ENCODE measurements around the gene RASGRF2. TPM values are rescaled to one million over a fixed set of nuclear protein-coding genes. Genes with fewer than 3 reads are reported as not detected.
A peak's percentile ranks its signal among the peaks of the same experiment; 100 is the strongest.

RASGRF2 gene
- total and polyA plus RNA-seq, 3 experiments from 2014 or later: 11.1 to 13.5 (median 13.4) TPM

DNA sequence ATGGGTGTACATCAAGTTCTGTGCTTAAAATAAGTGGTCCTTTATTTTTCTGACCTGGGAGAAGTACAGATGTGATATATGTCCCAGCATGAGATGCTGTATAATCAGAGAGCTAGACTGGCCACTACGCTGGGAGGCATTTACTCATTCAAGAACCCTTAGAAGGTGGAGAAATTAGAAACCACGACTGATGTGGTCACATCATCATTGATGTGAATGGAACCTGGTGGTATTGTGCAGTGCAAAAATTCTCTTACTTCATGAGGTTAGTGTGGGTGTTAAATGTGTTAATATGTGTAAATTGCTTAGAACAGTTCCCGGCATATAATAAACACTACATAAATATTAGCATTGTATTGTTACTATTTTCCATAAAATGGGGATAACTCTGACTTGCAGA is 203.5 kb downstream of the RASGRF2 start:
- no peak overlapping the region for H3K4me3 ChIP-seq (ENCODE audit: low read length)
- Mint-ChIP-seq H3K27me3 (peaks cover 0 to 3% of the 10 kb centered on the region in 2 donors), H3K27ac (peak overlapping the region in 2 of 8 donors; percentile 15 to 19), H3K4me1 (peaks cover 0 to 6% (median 0%) of the 10 kb centered on the region in 3 donors), H3K36me3 (peaks cover 0 to 23% (median 3%) of the 10 kb centered on the region in 3 donors), H3K4me3 (no peak overlapping the region), H3K9me3 (no peaks in the 10 kb centered on the region)
- DNase-seq: no peak
- H3K27me3 ChIP-seq (ENCODE audit: insufficient read depth, low read length, poor library complexity, severe bottlenecking): no peaks in the 10 kb centered on the region
- no peaks in the 10 kb centered on the region for H3K4me1 ChIP-seq (ENCODE audit: insufficient read depth, low read length)
- no peak overlapping the region for H3K27ac ChIP-seq (ENCODE audit: low read depth, low read length)
- POLR2A ChIA-PET: no interaction called here
- CTCF ChIA-PET: interaction anchor here (1.2 to 1.9 kb wide), 2 partner anchors 11 to 476 kb away, joined by 3 to 5 read pairs; no protein-coding TSS in a partner anchor
- H3K9me3 ChIP-seq (ENCODE audit: low read length): no peaks in the 10 kb centered on the region
- H3K36me3 ChIP-seq (ENCODE audit: insufficient read depth, low read length): no peaks in the 10 kb centered on the region

DNA sequence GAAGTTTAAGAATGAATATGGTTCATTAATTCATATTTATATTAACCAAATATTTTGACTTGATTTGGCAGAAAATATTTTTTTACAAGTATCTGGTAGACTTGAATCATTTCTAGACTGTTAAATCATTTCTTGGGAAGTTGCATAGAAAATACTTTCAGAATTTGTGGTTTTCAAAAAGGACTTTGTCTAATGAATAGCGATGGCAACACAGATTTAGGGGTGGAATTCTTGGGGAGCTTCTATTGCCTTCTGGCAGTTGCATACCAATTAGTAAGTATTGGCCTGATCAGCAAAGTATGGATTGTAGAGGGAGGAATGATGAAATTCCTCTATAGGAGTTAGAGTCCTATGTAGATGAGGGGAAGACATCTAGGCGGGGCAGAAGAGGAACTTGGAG is 204.3 kb downstream of the RASGRF2 start:
- Mint-ChIP-seq H3K4me3 (no peak overlapping the region), H3K4me1 (peaks cover 0 to 6% (median 0%) of the 10 kb centered on the region in 3 donors), H3K36me3 (peaks cover under 1 to 29% (median 3%) of the 10 kb centered on the region in 3 donors), H3K27ac (peak overlapping the region in 1 of 8 donors; percentile 51), H3K9me3 (no peaks in the 10 kb centered on the region), H3K27me3 (peaks cover 0 to 3% of the 10 kb centered on the region in 2 donors)
- ChIA-PET CTCF (interaction anchor here (1.2 to 1.9 kb wide), 2 partner anchors 12 to 477 kb away, joined by 3 to 5 read pairs; no protein-coding TSS in a partner anchor), POLR2A (no interaction called here)
- DNase-seq: no peak
- no peak overlapping the region for H3K4me3 ChIP-seq (ENCODE audit: low read length)
- no peaks in the 10 kb centered on the region for H3K36me3 ChIP-seq (ENCODE audit: insufficient read depth, low read length)
- H3K27ac ChIP-seq (ENCODE audit: low read depth, low read length): no peak overlapping the region
- H3K27me3 ChIP-seq (ENCODE audit: insufficient read depth, low read length, poor library complexity, severe bottlenecking): no peaks in the 10 kb centered on the region
- no peaks in the 10 kb centered on the region for H3K4me1 ChIP-seq (ENCODE audit: insufficient read depth, low read length)
- H3K9me3 ChIP-seq (ENCODE audit: low read length): no peaks in the 10 kb centered on the region

DNA sequence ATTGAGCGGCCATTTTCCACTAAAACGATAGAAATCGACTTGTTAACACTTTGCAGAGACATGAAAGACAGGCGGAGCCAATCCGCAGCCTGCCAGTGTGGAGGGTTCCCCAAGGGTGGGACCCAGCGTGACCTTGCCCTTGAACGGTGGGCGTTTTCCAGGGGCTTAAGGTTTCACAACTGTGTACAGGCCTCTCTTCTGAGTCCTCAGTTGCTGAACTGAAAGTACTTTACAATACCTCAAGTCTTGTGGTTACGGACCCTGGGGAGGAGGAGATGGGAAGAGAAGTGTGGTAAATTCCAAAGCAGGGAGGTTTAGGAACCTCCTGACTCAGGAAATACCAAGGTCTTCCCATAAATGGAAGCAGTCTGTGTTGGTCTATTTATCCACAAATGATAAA is 204.8 kb downstream of the RASGRF2 start:
- Histone ChIP-seq H3K4me3 (ENCODE audit: low read length) (no peak overlapping the region), H3K27me3 (ENCODE audit: insufficient read depth, low read length, poor library complexity, severe bottlenecking) (no peaks in the 10 kb centered on the region), H3K36me3 (ENCODE audit: insufficient read depth, low read length) (no peaks in the 10 kb centered on the region), H3K9me3 (ENCODE audit: low read length) (no peaks in the 10 kb centered on the region), H3K27ac (ENCODE audit: low read depth, low read length) (no peak overlapping the region), H3K4me1 (ENCODE audit: insufficient read depth, low read length) (no peaks in the 10 kb centered on the region)
- no peak for DNase-seq
- Mint-ChIP-seq H3K27ac (peak overlapping the region in 1 of 8 donors; percentile 51), H3K36me3 (peaks cover 4 to 29% (median 7%) of the 10 kb centered on the region in 3 donors), H3K27me3 (peaks cover 0 to 3% of the 10 kb centered on the region in 2 donors), H3K4me3 (no peak overlapping the region), H3K4me1 (peaks cover 0 to 6% (median 0%) of the 10 kb centered on the region in 3 donors), H3K9me3 (no peaks in the 10 kb centered on the region)
- POLR2A ChIA-PET: no interaction called here
- CTCF ChIA-PET: no interaction called here

DNA sequence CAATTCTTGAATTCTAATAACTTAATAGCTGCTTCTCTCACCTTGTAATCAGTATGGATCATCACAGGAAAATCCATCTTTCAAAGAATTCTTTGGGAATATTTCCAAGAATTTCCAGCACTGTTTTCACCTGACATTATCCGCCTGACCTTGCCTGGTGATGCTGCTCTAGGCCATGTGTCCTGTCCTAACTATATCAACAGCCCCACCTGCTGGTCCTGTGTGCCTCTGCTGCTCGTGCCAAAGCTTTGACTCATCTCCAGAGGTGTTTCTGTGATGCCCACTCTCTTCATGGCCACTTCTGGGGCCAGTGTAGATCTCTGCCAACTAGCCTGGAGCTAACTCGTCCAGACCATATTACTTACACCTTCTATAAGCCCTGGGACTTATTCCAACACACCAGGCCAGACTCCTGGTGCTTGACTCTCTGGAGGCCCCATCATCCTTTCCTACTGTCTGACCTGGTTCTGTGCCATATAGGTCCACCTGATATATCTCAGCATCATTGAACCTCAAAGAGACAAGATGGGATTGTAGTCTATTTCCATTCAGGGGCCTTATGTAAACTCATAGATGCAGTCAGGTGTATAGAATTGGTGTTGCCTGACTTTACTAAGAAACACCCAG is 205.4 kb downstream of the RASGRF2 start:
- peaks cover 4 to 35% (median 13%) of the 10 kb centered on the region in 3 donors for H3K36me3 Mint-ChIP-seq
- Histone ChIP-seq H3K27me3 (ENCODE audit: insufficient read depth, low read length, poor library complexity, severe bottlenecking) (no peaks in the 10 kb centered on the region), H3K27ac (ENCODE audit: low read depth, low read length) (no peak overlapping the region), H3K9me3 (ENCODE audit: low read length) (no peaks in the 10 kb centered on the region), H3K36me3 (ENCODE audit: insufficient read depth, low read length) (no peaks in the 10 kb centered on the region), H3K4me1 (ENCODE audit: insufficient read depth, low read length) (no peaks in the 10 kb centered on the region), H3K4me3 (ENCODE audit: low read length) (no peak overlapping the region)
- ChIA-PET CTCF (interaction anchor here (0.6 kb wide), 1 partner anchor 197 kb away, joined by 3 read pairs; no protein-coding TSS in a partner anchor), POLR2A (no interaction called here)
- peak; percentile 20 to 66 (median 23) for DNase-seq
- no peaks in the 10 kb centered on the region for H3K9me3 Mint-ChIP-seq
- no peak overlapping the region for H3K4me3 Mint-ChIP-seq
- peak overlapping the region in 2 of 8 donors; percentile 24 to 61 for H3K27ac Mint-ChIP-seq
- peaks cover 0 to 6% (median 0%) of the 10 kb centered on the region in 3 donors for H3K4me1 Mint-ChIP-seq
- peaks cover 0 to 3% of the 10 kb centered on the region in 2 donors for H3K27me3 Mint-ChIP-seq

DNA sequence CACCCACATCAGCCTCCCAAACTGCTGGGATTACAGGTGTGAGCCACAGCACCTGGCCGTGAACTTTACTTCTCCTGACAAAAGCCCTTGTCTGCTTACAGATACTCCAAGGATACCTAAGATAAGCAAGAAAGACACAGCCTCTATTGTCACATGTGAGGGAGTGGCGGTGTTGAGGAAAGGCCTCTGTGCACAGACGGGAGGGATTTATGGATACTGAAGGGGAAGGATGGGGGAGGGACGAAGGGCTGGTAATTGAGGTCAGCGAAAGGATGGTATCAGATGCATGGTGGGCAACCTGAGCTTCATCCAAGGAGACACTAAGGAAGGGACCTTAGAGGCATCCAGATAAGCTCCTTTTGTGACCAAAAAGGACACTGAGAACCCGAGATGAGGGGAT is 206.3 kb downstream of the RASGRF2 start:
- H3K4me1 Mint-ChIP-seq: peaks cover 0 to 6% (median 0%) of the 10 kb centered on the region in 3 donors
- H3K27ac Mint-ChIP-seq: no peak overlapping the region
- ChIA-PET POLR2A (no interaction called here), CTCF (interaction anchor here (0.8 to 1.3 kb wide), 2 partner anchors 12 to 29 kb away, joined by 4 to 5 read pairs; no protein-coding TSS in a partner anchor)
- Histone ChIP-seq H3K27ac (ENCODE audit: low read depth, low read length) (no peak overlapping the region), H3K36me3 (ENCODE audit: insufficient read depth, low read length) (no peaks in the 10 kb centered on the region), H3K4me1 (ENCODE audit: insufficient read depth, low read length) (no peaks in the 10 kb centered on the region), H3K9me3 (ENCODE audit: low read length) (no peaks in the 10 kb centered on the region), H3K4me3 (ENCODE audit: low read length) (no peak overlapping the region), H3K27me3 (ENCODE audit: insufficient read depth, low read length, poor library complexity, severe bottlenecking) (no peaks in the 10 kb centered on the region)
- no peak overlapping the region for H3K4me3 Mint-ChIP-seq
- no peaks in the 10 kb centered on the region for H3K9me3 Mint-ChIP-seq
- peaks cover 4 to 38% (median 13%) of the 10 kb centered on the region in 3 donors for H3K36me3 Mint-ChIP-seq
- DNase-seq: no peak
- peaks cover 0 to 3% of the 10 kb centered on the region in 2 donors for H3K27me3 Mint-ChIP-seq

DNA sequence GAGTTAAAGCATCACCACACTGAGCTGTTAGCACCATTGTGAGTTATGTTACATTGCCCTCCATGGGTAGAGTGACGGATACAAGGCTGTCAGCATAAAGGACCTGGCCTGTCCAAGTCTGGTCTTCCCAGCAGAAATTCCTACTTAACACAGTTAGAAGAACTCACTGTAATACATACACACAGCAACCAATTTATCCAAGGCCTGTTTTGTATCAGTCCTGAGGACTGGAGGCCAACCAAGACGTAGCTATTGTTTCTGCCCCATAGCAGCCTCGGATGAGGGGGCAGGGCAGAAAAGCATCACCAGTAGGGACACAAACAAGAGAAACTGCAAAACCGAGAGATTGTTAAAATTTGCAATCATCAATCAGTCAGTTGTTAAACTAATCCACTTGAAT is 206.9 kb downstream of the RASGRF2 start:
- H3K27me3 ChIP-seq (ENCODE audit: insufficient read depth, low read length, poor library complexity, severe bottlenecking): no peaks in the 10 kb centered on the region
- Mint-ChIP-seq H3K4me3 (no peak overlapping the region), H3K4me1 (peaks cover 0 to 6% (median 0%) of the 10 kb centered on the region in 3 donors), H3K36me3 (peaks cover 4 to 40% (median 15%) of the 10 kb centered on the region in 3 donors), H3K27ac (peak overlapping the region in 1 of 8 donors; percentile 64), H3K9me3 (no peaks in the 10 kb centered on the region), H3K27me3 (peaks cover 0 to 3% of the 10 kb centered on the region in 2 donors)
- no peaks in the 10 kb centered on the region for H3K36me3 ChIP-seq (ENCODE audit: insufficient read depth, low read length)
- no peak for DNase-seq
- ChIA-PET POLR2A (no interaction called here), CTCF (interaction anchor here (0.8 to 1.3 kb wide), 2 partner anchors 11 to 28 kb away, joined by 4 to 5 read pairs; no protein-coding TSS in a partner anchor)
- no peaks in the 10 kb centered on the region for H3K9me3 ChIP-seq (ENCODE audit: low read length)
- H3K4me3 ChIP-seq (ENCODE audit: low read length): no peak overlapping the region
- no peak overlapping the region for H3K27ac ChIP-seq (ENCODE audit: low read depth, low read length)
- H3K4me1 ChIP-seq (ENCODE audit: insufficient read depth, low read length): no peaks in the 10 kb centered on the region

DNA sequence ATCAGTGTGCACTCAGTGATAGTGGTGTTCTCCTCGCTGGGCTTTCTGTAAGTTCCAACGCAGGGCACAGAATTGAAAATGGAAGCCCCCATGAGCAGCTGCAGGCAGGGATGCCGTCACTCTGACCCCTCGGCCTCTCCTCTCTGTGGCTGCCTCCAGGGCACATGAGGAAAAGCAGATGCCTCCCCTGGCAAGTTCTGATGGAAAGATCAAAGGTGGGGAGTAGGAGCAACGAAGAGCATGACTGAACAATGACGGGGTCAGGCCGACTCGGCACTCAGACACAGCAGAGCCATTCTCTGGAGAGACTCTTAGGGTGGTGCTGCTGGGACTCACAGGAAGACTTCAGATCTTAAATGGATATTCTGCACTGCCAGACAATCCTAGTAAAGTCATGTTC is 207.4 kb downstream of the RASGRF2 start:
- H3K4me3 Mint-ChIP-seq: no peak overlapping the region
- Histone ChIP-seq H3K27ac (ENCODE audit: low read depth, low read length) (no peak overlapping the region), H3K4me1 (ENCODE audit: insufficient read depth, low read length) (no peaks in the 10 kb centered on the region), H3K4me3 (ENCODE audit: low read length) (no peak overlapping the region), H3K36me3 (ENCODE audit: insufficient read depth, low read length) (no peaks in the 10 kb centered on the region), H3K27me3 (ENCODE audit: insufficient read depth, low read length, poor library complexity, severe bottlenecking) (no peaks in the 10 kb centered on the region), H3K9me3 (ENCODE audit: low read length) (no peaks in the 10 kb centered on the region)
- peak overlapping the region in 2 of 8 donors; percentile 13 to 43 for H3K27ac Mint-ChIP-seq
- CTCF ChIA-PET: interaction anchor here (1.3 kb wide), 1 partner anchor 28 kb away, joined by 5 read pairs; no protein-coding TSS in a partner anchor
- peaks cover 0 to 3% of the 10 kb centered on the region in 2 donors for H3K27me3 Mint-ChIP-seq
- DNase-seq: no peak
- H3K36me3 Mint-ChIP-seq: peaks cover 4 to 40% (median 15%) of the 10 kb centered on the region in 3 donors
- POLR2A ChIA-PET: no interaction called here
- H3K4me1 Mint-ChIP-seq: peaks cover 0 to 6% (median 0%) of the 10 kb centered on the region in 3 donors
- no peaks in the 10 kb centered on the region for H3K9me3 Mint-ChIP-seq

DNA sequence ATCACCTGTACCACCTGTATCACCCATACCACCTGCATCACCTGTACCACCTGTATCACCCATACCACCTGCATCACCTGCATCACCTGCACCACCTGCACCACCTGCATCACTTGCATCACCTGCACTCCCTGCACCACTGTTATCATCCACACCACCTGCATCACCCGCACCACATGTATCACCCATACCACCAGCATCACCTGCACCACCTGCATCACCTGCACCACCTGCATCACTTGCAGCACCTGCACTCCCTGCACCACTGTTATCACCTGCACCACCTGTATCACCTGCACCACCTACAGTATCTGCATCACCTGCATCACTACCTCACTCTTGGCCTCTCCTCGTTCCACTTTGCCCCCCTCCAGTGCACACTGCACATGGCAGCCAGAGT is 209.8 kb downstream of the RASGRF2 start:
- no peaks in the 10 kb centered on the region for H3K27me3 ChIP-seq (ENCODE audit: insufficient read depth, low read length, poor library complexity, severe bottlenecking)
- Mint-ChIP-seq H3K9me3 (no peaks in the 10 kb centered on the region), H3K4me1 (no peaks in the 10 kb centered on the region), H3K4me3 (no peak overlapping the region), H3K27me3 (peaks cover 0 to 3% of the 10 kb centered on the region in 2 donors), H3K27ac (no peak overlapping the region), H3K36me3 (peaks cover 4 to 44% (median 15%) of the 10 kb centered on the region in 3 donors)
- DNase-seq: no peak
- no peak overlapping the region for H3K27ac ChIP-seq (ENCODE audit: low read depth, low read length)
- no peak overlapping the region for H3K4me3 ChIP-seq (ENCODE audit: low read length)
- no peaks in the 10 kb centered on the region for H3K4me1 ChIP-seq (ENCODE audit: insufficient read depth, low read length)
- ChIA-PET CTCF (no interaction called here), POLR2A (no interaction called here)
- H3K36me3 ChIP-seq (ENCODE audit: insufficient read depth, low read length): no peaks in the 10 kb centered on the region
- H3K9me3 ChIP-seq (ENCODE audit: low read length): no peaks in the 10 kb centered on the region

All from CD8-positive, alpha-beta memory T cell (primary cell).